NCI-H1436 treated with DMSO at 0.1 percent for 48 hours (cell line): ENCODE data around the gene GJB2.
"Not testable (repeated sequence)": the region's sequence is repeated elsewhere in the genome, so short reads cannot be mapped to it uniquely, and the experiment has no call there.

Experiments
- DNase-seq: peaks from one replicate; lab custom pipeline; 2025; lab: John Stamatoyannopoulos, UW

The GJB2 gene

DNA sequence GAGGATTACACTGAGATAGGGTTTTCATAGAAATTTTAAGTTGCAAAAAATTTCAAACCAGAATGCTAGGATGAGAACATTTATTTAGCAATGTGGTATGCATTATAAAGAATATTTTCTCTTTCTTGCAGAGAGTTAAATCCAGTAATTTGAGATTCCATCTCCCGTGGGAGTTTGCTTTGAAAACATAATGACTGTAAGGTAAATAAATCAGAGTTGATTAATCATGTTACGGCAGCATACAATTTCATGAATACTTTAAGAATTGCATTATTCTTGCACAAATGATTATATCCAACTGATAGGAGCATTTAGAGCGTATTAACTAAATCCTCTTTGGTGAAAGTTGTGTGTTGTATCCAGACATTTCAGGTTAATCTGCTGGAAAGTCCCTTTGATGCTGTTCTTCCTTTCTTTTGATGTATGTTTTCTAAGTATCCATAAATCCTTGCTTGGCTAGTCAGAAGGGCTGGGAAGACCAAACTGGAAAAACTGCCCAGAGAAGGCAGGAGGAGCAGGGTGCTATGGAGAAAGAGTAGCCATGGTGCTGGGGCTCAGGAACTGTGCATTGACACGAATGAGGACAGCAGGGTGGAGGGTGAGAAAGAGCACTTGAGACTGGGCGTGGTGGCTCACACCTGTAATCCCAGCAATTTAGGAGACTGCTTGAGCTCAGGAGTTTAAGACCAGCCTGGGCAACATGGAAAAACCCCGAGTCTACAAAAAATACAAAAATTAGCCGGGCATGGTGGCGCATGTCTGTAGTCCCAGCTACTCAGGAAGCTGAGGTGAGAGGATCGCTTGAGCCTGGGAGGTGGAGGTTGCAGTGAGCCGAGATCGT lies 27.1 kb downstream of the GJB2 start:
- DNase-seq: no peak

GRCh38 chr13:20161951-20162300 lies 30.8 kb downstream of the GJB2 start:
- no peak for DNase-seq

- no peak for DNase-seq
Measured at GRCh38 chr13:20161275-20161950, 31.3 kb downstream of the GJB2 start.

DNA sequence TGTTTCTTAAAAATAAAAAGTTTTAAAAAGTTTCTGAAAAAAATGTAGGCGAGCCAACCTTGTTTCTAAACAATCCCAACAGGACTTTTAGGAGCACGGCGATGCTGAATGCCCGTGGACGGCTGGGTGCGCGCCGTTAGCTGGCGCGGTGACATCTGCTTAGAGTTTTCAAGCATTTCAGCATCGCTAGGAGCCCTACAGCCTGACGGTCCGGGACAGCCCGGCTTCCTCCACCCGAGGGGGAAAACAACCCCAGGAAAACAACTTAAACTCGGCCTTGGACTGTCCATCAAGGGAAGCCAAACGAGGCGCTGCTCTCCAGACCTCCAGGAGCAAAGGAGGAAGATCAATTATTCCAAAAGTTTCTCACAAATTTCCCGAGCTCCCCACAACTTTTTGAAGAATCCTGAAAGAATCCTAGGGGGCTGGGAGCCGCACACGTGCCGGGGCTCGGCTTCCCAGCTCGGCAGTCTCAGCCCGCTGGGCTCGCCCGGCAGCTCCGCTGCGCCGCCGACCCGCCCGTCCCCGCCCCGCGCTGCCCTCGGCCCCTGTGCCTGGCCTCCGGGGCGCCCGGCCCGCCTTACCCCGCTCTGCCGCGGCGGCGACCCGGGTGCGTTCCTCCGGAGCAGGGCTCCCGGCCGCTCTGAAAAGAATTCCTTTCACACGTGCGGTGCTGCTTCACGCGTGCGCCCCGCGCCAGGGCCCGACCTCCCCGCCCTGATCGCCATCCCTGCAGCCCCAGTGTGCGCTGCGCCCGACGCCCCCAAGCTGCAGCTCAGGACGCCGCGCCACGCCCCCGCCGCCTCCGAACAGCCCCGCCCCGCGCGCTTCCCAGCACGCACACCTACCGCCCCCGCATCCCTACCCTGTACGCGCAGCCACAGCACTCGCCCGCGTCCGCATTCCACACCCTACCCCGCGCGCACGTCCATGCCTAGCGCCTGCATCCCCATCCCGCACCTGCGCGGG lies 32.1 kb downstream of the GJB2 start, which contains the start of gene GJA3:
Gene GJA3, minus strand, starts transcription at position 747 of the 969 bp plus-strand sequence. CDS start 17,764 bp downstream, outside the sequence.
- no peak for DNase-seq

DNA sequence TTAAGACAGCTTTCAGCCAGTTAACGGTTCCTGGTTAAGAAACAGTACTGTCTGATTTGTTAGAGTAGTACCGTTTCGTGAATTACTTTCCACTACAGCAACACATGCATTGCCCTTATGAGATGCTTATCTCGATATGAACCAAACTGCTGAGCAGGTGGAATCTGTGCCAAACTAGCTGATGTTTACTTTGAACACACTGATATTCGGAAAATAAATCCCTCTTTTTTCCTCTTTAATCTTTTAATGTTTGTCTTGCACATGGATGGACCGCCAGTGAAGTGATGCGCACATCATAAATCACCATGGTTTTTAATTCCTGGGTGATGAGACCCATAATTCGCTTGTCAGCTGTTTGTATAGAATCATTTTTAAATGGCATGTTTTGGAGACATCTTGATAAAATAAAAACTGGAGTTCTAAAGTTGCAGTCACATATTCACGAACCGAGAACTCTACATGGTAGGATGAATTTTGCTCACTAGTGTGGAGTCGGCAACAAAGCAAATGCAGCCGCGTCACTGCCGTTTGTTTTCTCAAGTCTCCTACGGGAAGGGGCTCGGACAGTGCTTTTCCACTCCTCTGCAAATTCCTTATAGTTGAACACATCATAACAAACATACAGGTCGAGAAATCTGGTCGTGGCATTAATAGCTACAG lies 33.0 kb downstream of the GJB2 start:
- no peak for DNase-seq

GRCh38 chr13:20157151-20157796 lies 35.5 kb downstream of the GJB2 start:
- DNase-seq: no peak

DNA sequence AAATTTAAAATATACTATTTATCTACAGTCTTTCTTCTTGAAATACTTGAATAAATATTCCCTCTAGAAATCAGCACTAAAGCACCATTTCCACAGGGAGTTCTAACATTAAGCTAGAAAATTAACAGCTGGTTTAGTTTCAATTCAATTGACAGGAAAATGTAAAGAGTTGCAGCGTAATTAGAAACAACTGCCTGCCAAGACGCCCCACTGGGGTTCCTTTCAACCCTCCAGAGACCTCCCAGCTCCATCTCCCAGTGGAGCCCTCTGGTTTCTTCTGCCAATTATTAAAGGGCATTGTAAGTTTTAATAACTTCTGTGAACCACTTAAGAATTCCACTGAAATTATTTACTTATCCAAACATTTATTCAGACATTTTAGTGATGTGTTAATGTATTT lies 36.0 kb downstream of the GJB2 start:
- DNase-seq: no peak

DNA sequence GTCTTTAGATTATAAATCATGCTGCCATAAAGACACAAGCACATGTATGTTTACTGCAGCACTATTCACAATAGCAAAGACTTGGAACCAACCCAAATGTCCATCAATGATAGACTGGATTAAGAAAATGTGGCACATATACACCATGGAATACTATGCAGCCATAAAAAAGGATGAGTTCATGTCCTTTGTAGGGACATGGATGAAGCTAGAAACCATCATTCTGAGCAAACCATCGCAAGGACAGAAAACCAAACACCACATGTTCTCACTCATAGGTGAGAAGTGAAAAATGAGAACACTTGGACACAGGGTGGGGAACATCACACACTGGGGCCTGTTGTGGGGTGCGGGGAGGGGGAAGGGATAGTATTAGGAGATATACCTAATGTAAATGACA lies 39.4 kb downstream of the GJB2 start:
- DNase-seq: not testable (repeated sequence)

DNA sequence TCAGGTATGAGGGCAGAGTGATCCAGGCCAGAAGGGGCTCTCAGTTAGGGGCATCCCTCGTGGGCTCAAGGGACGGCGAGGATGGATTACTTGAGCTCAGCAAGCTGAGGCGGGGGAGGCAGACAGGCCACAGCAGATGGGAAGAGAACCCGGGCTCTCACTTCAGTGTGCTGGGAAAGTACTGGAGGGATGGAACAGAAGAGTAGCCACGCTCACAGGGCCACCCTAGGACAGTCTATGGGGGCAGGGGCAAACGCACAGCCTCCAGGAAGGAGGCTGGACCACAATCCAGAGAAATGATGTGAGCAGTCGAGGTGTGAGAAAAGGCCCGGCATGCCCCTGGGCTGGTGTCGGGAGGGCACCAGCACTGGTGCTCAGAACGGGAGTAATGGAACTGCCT lies 41.1 kb downstream of the GJB2 start:
- no peak for DNase-seq

DNA sequence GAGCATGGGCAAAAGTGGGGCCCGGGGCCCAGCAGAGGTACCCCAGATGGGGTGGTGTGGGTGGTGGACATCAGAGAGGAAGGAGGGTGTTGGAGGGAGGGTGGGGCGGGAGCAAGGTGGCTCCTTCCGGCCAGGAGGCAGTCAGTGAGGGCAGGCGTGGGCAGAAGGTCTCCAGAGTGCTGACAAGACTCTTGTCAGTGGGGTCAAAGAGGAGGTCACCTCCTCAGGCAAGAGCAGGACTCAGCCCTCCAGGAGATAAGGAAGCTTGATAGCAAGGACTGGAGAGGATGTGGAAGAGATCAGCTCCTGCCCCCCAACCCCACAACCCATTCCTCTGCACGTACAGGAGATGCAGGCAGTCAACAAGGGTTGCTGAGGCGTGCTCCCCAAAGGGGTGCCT lies 41.7 kb downstream of the GJB2 start:
- DNase-seq: no peak

- DNase-seq: no peak
Measured at GRCh38 chr13:20150561-20150960, 42.2 kb downstream of the GJB2 start.

- no peak for DNase-seq
Measured at GRCh38 chr13:20149762-20150161, 43.0 kb downstream of the GJB2 start.

- no peak for DNase-seq
Measured at GRCh38 chr13:20148501-20149183, 44.1 kb downstream of the GJB2 start.

GRCh38 chr13:20146381-20146780 lies 46.4 kb downstream of the GJB2 start:
- no peak for DNase-seq

DNA sequence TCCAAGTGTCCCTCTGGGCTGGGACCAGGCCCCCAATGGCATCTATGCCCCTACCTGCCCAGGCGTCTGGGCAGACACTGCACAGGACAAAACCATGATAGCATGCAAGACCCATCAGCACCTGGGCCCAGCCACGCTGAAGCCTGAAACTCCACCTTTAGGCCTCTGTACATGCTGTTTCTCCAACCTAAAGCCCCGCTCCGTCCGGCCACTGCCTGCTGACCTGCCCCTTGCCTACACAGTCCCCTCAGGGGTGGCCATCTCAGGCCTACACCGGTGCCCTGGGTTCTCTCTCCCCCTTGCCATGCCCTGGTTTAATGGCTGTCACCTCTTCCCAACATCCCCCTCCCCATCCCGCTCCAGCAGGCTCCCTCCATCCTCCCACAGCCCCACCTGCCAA lies 47.2 kb downstream of the GJB2 start:
- no peak for DNase-seq

GRCh38 chr13:20144141-20144850 lies 48.4 kb downstream of the GJB2 start:
- DNase-seq: no peak

DNA sequence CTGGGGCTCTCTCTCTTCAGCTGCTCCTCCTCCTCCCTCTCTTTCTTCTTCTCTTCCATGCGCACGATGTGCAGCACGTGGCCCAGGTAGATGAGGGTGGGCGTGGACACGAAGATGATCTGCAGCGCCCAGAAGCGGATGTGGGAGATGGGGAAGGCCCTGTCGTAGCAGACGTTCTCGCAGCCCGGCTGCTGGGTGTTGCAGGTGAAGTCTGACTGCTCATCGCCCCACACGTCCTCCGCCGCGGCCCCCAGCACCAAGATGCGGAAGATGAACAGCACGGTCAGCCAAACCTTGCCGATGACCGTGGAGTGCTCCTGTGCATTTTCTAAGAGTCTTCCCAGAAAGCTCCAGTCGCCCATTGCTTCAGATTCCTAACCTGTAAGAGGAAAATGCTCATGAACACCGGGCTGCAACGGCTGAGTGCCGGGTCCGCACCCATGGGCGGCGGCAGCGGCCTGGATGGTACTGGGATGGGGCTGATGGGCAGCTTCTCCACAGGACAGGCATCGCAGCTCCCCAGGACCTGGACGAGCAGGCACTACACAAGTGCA lies 49.7 kb downstream of the GJB2 start:
- no peak for DNase-seq

- no peak for DNase-seq
Measured at GRCh38 chr13:20142023-20142926, 50.5 kb downstream of the GJB2 start.
